Activated CD4-positive, alpha-beta T cell treated with anti-CD3 and anti-CD28 coated beads for 24 hours (primary cell): Measurements from ENCODE around the gene CCDC27.

Source experiments
- DNase-seq, 2 donors: peaks; one replicate each; pipeline ENCODE4 v3.0.0-alpha.2; 2020; ENCODE audit warnings: low read depth in 2 of 2

The CCDC27 gene

GRCh38 chr1:3753656-3754454 lies 1.6 kb downstream of the CCDC27 start:
- no peak for DNase-seq

- no peak for DNase-seq
These were observed 4.1 kb downstream of the CCDC27 start for GRCh38 chr1:3756394-3756793.

- no peak for DNase-seq
These were observed 6.9 kb downstream of the CCDC27 start for GRCh38 chr1:3759164-3759563.

- no peak for DNase-seq
These were observed 7.5 kb downstream of the CCDC27 start for GRCh38 chr1:3759796-3760195.

- no peak for DNase-seq
These were observed 9.2 kb downstream of the CCDC27 start for GRCh38 chr1:3761296-3762010.

GRCh38 chr1:3762151-3762872 lies 10.1 kb downstream of the CCDC27 start:
- DNase-seq = no peak

- DNase-seq = no peak
These were observed 10.6 kb downstream of the CCDC27 start for GRCh38 chr1:3762873-3763228.

- DNase-seq = no peak
These were observed 11.3 kb downstream of the CCDC27 start for GRCh38 chr1:3763351-3764125.

GRCh38 chr1:3767328-3767925 lies 15.2 kb downstream of the CCDC27 start:
- DNase-seq = no peak

GRCh38 chr1:3768811-3769390 lies 16.7 kb downstream of the CCDC27 start:
- no peak for DNase-seq

- DNase-seq = no peak
These were observed 18.0 kb downstream of the CCDC27 start for GRCh38 chr1:3770047-3770765.

GRCh38 chr1:3771108-3772026 lies 19.1 kb downstream of the CCDC27 start:
- DNase-seq = no peak

GRCh38 chr1:3772027-3772714 lies 19.9 kb downstream of the CCDC27 start:
- peak; percentile 81 to 83 for DNase-seq

GRCh38 chr1:3772715-3773571 lies 20.7 kb downstream of the CCDC27 start, which contains the start of gene SMIM1:
Gene SMIM1 (plus strand): TSS chr1:3772749. CDS start chr1:3775374, 2,625 bp downstream.
- DNase-seq = no peak

- no peak for DNase-seq
These were observed 21.5 kb downstream of the CCDC27 start for GRCh38 chr1:3773572-3774275.

- DNase-seq = no peak
These were observed 22.2 kb downstream of the CCDC27 start for GRCh38 chr1:3774276-3774945.
